Esophagus (tissue), 2 donors: ENCODE data around the gene RNF212. TPM values are rescaled to one million over a fixed set of nuclear protein-coding genes. Genes with fewer than 3 reads are reported as not detected.

Source experiments
- H3K27ac ChIP-seq, 2 donors: one replicate each; pipeline ENCODE4 v1.5.1; 2013; ENCODE audit warnings: low read depth in 2 of 2, mild to moderate bottlenecking in 2 of 2, inconsistent platforms in 1 of 2, low read length in 1 of 2, moderate library complexity in 1 of 2
- H3K27me3 ChIP-seq, 2 donors: one replicate each; pipeline ENCODE4 v1.6.1; 2013; ENCODE audit warnings: low read length in 2 of 2, control low read depth in 1 of 2, mild to moderate bottlenecking in 1 of 2; ENCODE audit not compliant: insufficient read depth in 2 of 2, control insufficient read depth in 1 of 2
- H3K36me3 ChIP-seq, 2 donors: one replicate each; pipeline ENCODE4 v1.6.1; 2013; ENCODE audit warnings: low read length in 1 of 2; ENCODE audit not compliant: control insufficient read depth in 2 of 2, insufficient read depth in 2 of 2
- H3K4me1 ChIP-seq, 2 donors: one replicate each; pipeline ENCODE4 v1.6.1; 2013; ENCODE audit warnings: low read length in 1 of 2; ENCODE audit not compliant: control insufficient read depth in 2 of 2, insufficient read depth in 2 of 2
- H3K4me3 ChIP-seq, 2 donors: one replicate each; pipeline ENCODE4 v1.5.1; 2013; ENCODE audit warnings: low read length in 2 of 2, mild to moderate bottlenecking in 2 of 2, low read depth in 1 of 2, moderate library complexity in 1 of 2
- H3K9me3 ChIP-seq, 2 donors: one replicate each; pipeline ENCODE4 v1.6.1; 2013; ENCODE audit warnings: mild to moderate bottlenecking in 2 of 2, low read depth in 1 of 2, low read length in 1 of 2, moderate library complexity in 1 of 2; ENCODE audit not compliant: control insufficient read depth in 2 of 2, insufficient read depth in 1 of 2
- WGBS, 2 donors: extraction: QIAGEN DNeasy Blood & Tissue Kit; methylation state at CpG; one replicate each; pipeline ENCODE4 v1.1.7; 2013; 5-methylcytosine and 5-hydroxymethylcytosine counted together
- polyA plus RNA-seq, 2 donors: library from polyadenylated mRNA; stranded (reverse); fragments of 200-250 nt; gene quantifications; one replicate each; pipeline ENCODE4 v1.2.3, GENCODE V29; 2013
- donor health status: healthy with polysubstance abuse.
- donor health status: Bipolar disorder and iron deficiency.

RNF212 gene
- polyA plus RNA-seq: 1 to 10 TPM; 1.2 to 1.7 TPM

GRCh38 chr4:1113311-1114009 is at the start of gene RNF212:
Gene RNF212 (minus strand): TSS chr4:1113564. CDS start chr4:1113464, 100 bp downstream.
- Histone ChIP-seq H3K27me3 (no peaks in the 10 kb centered on the region), H3K36me3 (no peaks in the 10 kb centered on the region), H3K4me1 (peaks cover 0 to 4% of the 10 kb centered on the region in 2 donors), H3K9me3 (no peaks in the 10 kb centered on the region), H3K27ac (no peak within 1 kb of the TSS), H3K4me3 (peak within 1 kb of the TSS; percentile 33 to 37)
- WGBS, 2 donors: 20 to 25% methylated on average over 52 to 71 of the region's 72 CpGs

GRCh38 chr4:1160351-1160750 is 47.0 kb upstream of the RNF212 start:
- Histone ChIP-seq H3K27me3 (no peaks in the 10 kb centered on the region), H3K9me3 (no peaks in the 10 kb centered on the region), H3K36me3 (no peaks in the 10 kb centered on the region), H3K4me3 (no peak overlapping the region), H3K27ac (no peak overlapping the region), H3K4me1 (no peaks in the 10 kb centered on the region)
- 63 to 71% methylated on average over 1 of the region's 1 CpG for WGBS, 2 donors

GRCh38 chr4:1156069-1156468 is 42.7 kb upstream of the RNF212 start:
- H3K27ac ChIP-seq: no peak overlapping the region
- H3K4me1 ChIP-seq: peaks cover 0 to 7% of the 10 kb centered on the region in 2 donors
- peaks cover 0 to 3% of the 10 kb centered on the region in 2 donors for H3K9me3 ChIP-seq
- H3K36me3 ChIP-seq: no peaks in the 10 kb centered on the region
- no peaks in the 10 kb centered on the region for H3K27me3 ChIP-seq
- WGBS, 2 donors: 77 to 91% methylated on average over 8 of the region's 8 CpGs
- H3K4me3 ChIP-seq: no peak overlapping the region

- H3K27ac ChIP-seq: no peak overlapping the region
- H3K4me1 ChIP-seq: peaks cover 0 to 7% of the 10 kb centered on the region in 2 donors
- H3K36me3 ChIP-seq: no peaks in the 10 kb centered on the region
- H3K4me3 ChIP-seq: no peak overlapping the region
- peaks cover 0 to 9% of the 10 kb centered on the region in 2 donors for H3K9me3 ChIP-seq
- 58 to 71% methylated on average over 3 of the region's 3 CpGs for WGBS, 2 donors
- H3K27me3 ChIP-seq: no peaks in the 10 kb centered on the region
Observed at GRCh38 chr4:1155314-1155713, 42.0 kb upstream of the RNF212 start.

GRCh38 chr4:1154523-1155182 is 41.3 kb upstream of the RNF212 start:
- no peak overlapping the region for H3K27ac ChIP-seq
- 48 to 58% methylated on average over 21 of the region's 21 CpGs for WGBS, 2 donors
- H3K4me1 ChIP-seq: peaks cover 0 to 7% of the 10 kb centered on the region in 2 donors
- H3K27me3 ChIP-seq: no peaks in the 10 kb centered on the region
- H3K4me3 ChIP-seq: no peak overlapping the region
- H3K9me3 ChIP-seq: peaks cover 0 to 9% of the 10 kb centered on the region in 2 donors
- H3K36me3 ChIP-seq: no peaks in the 10 kb centered on the region

GRCh38 chr4:1154126-1154522 is 40.8 kb upstream of the RNF212 start:
- H3K4me3 ChIP-seq: no peak overlapping the region

GRCh38 chr4:1153567-1154090 is 40.3 kb upstream of the RNF212 start:
- no peak overlapping the region for H3K4me3 ChIP-seq
- H3K9me3 ChIP-seq: peaks cover 0 to 9% of the 10 kb centered on the region in 2 donors
- 73 to 79% methylated on average over 11 of the region's 11 CpGs for WGBS, 2 donors
- H3K36me3 ChIP-seq: no peaks in the 10 kb centered on the region
- no peaks in the 10 kb centered on the region for H3K27me3 ChIP-seq
- H3K27ac ChIP-seq: no peak overlapping the region
- H3K4me1 ChIP-seq: peaks cover 0 to 7% of the 10 kb centered on the region in 2 donors

More at GRCh38 chr4:1154126-1154522, 40.8 kb upstream of the RNF212 start:
- Histone ChIP-seq H3K27me3 (no peaks in the 10 kb centered on the region), H3K27ac (no peak overlapping the region), H3K36me3 (no peaks in the 10 kb centered on the region), H3K4me1 (peaks cover 0 to 7% of the 10 kb centered on the region in 2 donors), H3K9me3 (peaks cover 0 to 9% of the 10 kb centered on the region in 2 donors)
- WGBS, 2 donors: 48 to 63% methylated on average over 7 of the region's 7 CpGs

GRCh38 chr4:1152290-1152689 is 38.9 kb upstream of the RNF212 start:
- Histone ChIP-seq H3K27ac (no peak overlapping the region), H3K36me3 (no peaks in the 10 kb centered on the region)
- 61 to 63% methylated on average over 6 of the region's 6 CpGs for WGBS, 2 donors

GRCh38 chr4:1151541-1151940 is 38.2 kb upstream of the RNF212 start:
- 83 to 93% methylated on average over 6 of the region's 6 CpGs for WGBS, 2 donors

More at GRCh38 chr4:1152290-1152689, 38.9 kb upstream of the RNF212 start:
- Histone ChIP-seq H3K27me3 (no peaks in the 10 kb centered on the region), H3K4me1 (peaks cover 0 to 7% of the 10 kb centered on the region in 2 donors), H3K9me3 (peaks cover 0 to 9% of the 10 kb centered on the region in 2 donors), H3K4me3 (no peak overlapping the region)

More at GRCh38 chr4:1151541-1151940, 38.2 kb upstream of the RNF212 start:
- H3K27me3 ChIP-seq: no peaks in the 10 kb centered on the region
- H3K4me3 ChIP-seq: no peak overlapping the region
- H3K9me3 ChIP-seq: peaks cover 0 to 9% of the 10 kb centered on the region in 2 donors
- no peaks in the 10 kb centered on the region for H3K36me3 ChIP-seq
- H3K27ac ChIP-seq: no peak overlapping the region
- peaks cover 0 to 7% of the 10 kb centered on the region in 2 donors for H3K4me1 ChIP-seq
